ENCODE results near the gene RRP9.
"Not testable (repeated sequence)": the region's sequence is repeated elsewhere in the genome, so short reads cannot be mapped to it uniquely, and the experiment has no call there.

RRP9 gene, protein sequence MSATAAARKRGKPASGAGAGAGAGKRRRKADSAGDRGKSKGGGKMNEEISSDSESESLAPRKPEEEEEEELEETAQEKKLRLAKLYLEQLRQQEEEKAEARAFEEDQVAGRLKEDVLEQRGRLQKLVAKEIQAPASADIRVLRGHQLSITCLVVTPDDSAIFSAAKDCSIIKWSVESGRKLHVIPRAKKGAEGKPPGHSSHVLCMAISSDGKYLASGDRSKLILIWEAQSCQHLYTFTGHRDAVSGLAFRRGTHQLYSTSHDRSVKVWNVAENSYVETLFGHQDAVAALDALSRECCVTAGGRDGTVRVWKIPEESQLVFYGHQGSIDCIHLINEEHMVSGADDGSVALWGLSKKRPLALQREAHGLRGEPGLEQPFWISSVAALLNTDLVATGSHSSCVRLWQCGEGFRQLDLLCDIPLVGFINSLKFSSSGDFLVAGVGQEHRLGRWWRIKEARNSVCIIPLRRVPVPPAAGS

GRCh38 chr3:51941798-51942602 lies at the start of gene RRP9, which contains the start of gene PARP3:
TSS of gene RRP9 (minus strand) at chr3:51941904. CDS start at chr3:51941867, 37 bp downstream.
TSS of gene PARP3 (plus strand) at chr3:51942363. CDS start at chr3:51943356, 993 bp downstream.
- DNase-seq (ENCODE audit: low spot score) = peak; percentile 100

DNA sequence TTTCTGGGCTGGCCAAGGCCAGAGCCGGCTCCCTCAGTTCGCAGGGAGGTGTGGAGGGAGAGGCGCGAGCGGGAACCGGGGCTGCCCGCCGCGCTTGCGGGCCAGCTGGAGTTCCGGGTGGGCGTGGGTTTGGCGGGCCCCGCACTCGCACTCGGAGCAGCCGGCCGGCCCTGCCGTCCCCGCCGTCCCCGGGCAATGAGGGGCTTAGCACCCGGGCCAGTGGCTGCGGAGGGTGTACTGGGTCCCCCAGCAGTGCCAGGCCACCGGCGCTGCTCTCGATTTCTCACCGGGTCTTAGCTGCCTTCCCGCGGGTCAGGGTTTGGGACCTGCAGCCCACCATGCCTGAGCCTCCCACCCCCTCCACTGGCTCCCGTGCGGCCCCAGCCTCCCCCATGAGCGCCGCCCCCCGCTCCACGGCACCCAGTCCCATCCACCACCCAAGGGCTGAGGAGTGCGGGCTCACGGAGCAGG lies 48.8 kb upstream of the RRP9 start:
- DNase-seq (ENCODE audit: low spot score) = not testable (repeated sequence)

- DNase-seq (ENCODE audit: low spot score) = no peak
Measured at GRCh38 chr3:51988286-51989146, 46.8 kb upstream of the RRP9 start.

GRCh38 chr3:51987568-51987967 lies 45.9 kb upstream of the RRP9 start:
- DNase-seq (ENCODE audit: low spot score) = no peak

DNA sequence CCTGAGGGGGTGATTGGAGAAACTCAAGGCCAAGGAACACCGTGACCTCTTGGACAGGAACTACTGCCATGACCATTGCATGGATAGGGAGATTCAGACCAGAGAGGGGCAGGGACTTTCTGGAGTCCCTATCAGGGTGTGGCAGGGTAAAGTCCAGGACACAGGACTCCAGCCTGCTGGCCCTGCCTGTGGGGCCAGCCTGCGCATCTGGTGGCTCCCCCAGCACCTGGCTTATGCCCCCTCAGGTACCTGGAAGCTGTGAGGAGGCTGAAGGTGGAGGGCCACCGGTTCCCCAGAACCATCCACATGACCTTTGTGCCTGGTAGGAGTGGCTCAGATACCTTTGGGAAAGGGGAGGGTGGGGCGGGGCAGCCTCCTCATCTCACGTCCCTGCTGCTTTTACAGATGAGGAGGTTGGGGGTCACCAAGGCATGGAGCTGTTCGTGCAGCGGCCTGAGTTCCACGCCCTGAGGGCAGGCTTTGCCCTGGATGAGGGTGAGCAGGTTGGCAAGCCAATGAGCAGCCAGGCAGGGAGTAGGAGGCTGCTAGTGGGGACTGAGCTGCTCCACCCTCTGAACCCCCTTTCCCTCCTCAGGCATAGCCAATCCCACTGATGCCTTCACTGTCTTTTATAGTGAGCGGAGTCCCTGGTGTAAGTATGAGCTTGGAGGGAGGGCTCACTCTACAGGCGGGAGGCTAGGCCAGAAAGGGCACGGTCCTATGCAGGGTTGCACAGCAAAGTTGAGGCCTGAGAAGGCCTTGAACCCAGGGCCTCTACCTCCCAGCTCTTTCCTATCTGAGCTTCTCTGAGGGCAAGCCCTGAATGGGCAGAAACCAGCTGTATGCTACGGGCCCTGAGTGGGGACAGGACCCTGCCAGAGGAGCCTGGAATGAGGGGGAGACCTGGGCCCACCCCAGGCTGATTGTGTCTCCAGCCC lies 44.6 kb upstream of the RRP9 start:
- DNase-seq (ENCODE audit: low spot score) = no peak

DNA sequence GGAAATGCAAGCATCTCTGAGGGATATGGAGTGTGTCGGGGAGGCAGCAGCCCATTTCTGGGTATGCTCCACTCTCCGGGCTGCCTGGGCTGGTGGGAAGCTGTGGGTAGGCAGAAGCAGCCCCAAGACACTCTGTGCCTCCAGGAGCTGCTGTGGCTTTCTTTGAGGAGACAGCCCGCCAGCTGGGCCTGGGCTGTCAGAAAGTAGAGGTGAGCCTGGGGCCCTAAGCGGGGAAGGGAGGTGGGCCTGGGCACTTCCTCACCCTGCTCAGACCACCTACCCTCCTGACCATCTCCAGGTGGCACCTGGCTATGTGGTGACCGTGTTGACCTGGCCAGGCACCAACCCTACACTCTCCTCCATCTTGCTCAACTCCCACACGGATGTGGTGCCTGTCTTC lies 43.4 kb upstream of the RRP9 start:
- no peak for DNase-seq (ENCODE audit: low spot score)

- no peak for DNase-seq (ENCODE audit: low spot score)
Measured at GRCh38 chr3:51984269-51984647, 42.6 kb upstream of the RRP9 start.

GRCh38 chr3:51983578-51984268 lies 42.0 kb upstream of the RRP9 start:
- no peak for DNase-seq (ENCODE audit: low spot score)

DNA sequence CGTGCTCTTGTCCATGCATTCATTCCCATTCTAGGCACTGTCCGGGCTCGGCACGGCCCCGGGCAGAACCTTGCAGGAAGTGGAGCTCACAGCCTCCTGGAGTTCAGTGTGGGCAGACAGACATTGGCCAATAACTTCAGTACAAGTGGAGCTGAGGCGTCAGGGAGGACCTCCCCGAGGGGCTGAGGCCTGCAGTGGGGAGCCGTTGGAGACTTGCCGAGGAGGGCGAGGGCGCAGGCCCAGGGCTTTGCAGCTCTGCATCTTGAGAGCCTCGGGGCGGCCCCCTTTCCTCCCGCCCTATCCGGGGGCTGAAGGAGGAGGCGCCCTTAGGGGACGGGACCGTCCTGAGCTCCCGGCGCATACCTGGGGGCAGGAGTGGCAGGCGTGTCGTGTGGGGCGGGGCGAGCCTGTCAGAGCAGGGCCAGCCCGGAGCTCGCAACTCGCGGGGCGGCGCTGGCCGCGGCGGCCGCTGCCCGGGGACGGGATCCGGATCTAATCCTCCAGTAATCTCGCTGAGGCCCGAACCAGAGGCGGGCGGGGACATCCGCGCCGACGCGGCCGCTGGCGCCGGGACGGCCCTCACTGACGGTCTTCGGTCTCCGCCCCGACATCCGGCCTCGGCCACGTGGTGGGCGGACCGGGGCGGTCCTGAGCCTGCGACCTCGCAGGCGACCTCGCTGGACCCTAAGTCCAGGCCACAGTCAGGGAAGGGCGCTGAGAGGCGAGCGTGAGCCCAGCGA lies 41.3 kb upstream of the RRP9 start, which contains the start of gene ACY1:
TSS of gene ACY1 (plus strand) at position 698 of the 740 bp plus-strand sequence. CDS start 530 bp downstream, outside the sequence.
- peak; percentile 83 for DNase-seq (ENCODE audit: low spot score)

DNA sequence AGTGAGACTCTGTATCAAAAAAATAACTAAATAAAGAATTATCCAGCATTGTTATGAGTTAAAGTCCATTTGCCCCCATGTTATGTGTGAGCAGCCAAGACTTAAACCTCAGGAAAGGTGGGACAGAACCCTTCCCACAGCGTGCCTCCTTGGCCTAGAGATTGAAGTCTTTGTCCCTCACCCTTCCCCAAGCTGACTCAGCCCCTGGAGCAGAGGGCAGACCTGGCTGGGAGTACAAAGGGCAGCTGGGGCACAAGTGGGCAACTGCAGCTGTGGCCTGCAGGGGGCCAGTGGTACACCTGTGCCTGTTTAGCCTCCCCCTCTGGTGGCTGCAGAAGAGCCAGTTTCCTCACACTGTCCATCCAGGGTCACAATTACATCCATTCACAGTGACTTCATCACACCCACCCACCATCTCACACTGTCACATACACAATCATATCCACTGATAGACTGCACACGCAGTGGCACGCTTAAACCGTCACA lies 40.7 kb upstream of the RRP9 start:
- DNase-seq (ENCODE audit: low spot score) = no peak

DNA sequence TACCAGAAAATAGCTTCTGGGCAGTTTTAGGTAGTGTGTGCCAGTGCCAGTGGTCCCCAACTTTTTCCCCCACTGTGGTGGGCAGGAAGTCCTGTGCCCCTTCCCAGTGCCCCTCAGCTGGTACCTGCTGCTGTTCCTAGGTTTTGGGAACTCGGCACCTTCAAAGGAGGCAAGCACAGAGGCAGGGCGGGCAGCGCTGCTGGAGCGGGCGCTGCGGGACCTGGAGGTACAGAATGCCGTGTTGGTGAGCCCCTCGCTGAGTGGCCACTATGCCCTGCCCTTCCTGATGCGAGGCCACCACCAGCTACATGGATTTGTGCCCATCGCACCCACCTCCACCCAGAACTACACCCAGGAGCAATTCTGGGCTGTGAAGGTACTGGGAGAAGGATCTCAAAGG lies 38.5 kb upstream of the RRP9 start:
- no peak for DNase-seq (ENCODE audit: low spot score)

- no peak for DNase-seq (ENCODE audit: low spot score)
Measured at GRCh38 chr3:51978143-51978502, 36.4 kb upstream of the RRP9 start.

DNA sequence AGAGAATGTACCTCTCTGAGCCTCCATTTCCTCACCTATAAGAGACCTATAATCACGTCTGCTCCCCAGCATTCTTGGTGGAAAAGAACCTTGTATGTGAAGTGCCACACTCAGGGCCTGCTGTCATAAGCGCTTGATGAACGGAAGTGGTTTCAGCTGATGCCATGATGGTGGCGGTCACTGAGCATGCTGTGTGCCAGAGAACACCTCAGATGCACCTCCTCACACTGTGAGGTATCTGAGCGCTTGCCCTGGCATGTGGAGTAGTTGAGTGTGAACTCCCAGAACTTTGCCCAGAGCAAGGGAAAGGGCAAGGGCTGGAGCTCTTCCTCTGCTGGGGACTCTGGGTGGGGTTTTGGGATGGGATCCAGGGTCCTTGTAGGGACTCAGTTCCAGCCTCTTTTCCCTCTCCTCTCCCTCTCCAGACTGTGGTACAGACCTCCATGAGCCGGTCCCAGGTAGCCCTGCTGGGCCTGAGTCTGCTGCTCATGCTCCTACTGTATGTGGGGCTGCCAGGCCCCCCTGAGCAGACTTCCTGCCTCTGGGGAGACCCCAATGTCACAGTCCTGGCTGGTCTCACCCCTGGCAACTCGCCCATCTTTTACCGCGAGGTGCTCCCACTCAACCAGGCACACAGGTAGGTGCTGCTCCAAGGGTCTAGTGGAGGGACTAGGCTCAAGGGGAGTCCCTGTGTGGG lies 35.9 kb upstream of the RRP9 start:
- no peak for DNase-seq (ENCODE audit: low spot score)

DNA sequence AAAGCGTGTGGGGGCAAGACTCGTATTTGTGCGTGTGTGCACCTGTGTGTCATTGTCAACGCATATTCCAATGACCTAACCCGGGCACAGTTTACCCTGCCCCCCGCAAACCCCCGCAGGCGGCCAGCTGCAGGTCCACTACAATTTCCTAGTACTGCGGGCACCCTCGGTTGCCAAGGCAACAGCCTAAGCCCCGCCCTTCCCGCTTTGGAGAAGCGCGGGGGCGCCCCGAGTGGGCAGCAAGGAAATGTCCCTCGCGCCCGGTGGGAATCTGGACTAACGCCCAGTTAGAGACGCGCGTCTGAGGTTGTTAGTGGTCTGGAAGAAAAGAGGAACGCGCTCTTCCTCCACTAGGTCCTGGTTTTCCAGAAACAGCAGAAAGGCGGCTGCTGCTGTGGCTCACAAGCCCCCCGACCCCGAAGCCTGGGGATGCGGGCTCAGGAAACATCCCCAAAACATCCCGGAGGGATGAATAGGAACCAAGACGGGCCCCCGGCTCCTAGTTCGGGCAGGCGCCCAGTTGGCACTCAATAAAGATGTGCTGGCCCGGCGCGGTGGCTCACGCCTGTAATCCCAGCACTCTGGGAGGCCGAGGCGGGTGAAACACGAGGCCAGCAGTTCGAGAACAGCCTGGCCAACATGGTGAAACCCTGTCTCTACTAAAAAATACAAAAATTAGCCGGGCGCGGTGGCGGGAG lies 34.3 kb upstream of the RRP9 start:
- DNase-seq (ENCODE audit: low spot score) = peak; percentile 83

DNA sequence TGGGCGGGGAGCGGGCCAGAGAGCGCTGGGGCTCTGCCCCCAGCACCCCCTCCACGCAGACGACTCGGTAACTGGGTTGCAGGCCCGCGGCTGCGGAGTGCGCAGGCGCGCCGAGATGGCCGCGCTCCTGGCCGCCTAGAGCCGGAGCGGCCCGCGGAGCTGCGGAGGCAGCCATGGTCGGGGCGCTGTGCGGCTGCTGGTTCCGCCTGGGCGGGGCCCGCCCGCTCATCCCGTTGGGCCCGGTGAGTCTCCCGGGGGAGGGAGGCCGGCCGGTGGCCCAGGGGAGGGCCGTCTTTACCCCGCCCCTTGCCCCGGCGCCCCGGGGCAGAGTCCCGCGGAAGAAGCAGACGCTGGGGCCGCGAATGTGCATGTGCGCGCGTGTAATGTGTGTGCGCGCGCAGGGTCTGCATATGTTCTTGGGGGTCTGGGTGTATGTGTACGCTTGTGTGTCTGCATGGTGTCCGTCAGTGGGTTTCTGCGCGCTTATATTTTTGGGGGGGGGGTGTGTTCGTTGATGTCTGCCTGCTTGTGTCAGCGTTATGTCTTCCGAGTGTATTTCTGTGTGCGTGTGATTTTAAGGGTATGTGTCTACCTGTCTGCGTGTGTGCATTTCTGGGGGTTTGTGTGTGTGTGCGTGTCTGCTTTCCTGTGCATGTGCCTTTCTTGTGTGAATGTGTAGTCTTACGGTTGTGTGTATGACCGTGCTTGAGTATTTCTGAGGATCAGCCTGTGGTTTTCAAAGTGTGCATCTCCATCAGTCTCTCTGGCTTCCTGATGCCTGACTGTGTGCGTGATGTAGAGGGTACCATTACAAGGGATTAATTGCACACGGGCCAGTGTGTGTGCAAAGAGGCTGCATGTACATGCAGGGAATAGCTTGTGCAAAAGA lies 33.5 kb upstream of the RRP9 start, which contains the start of gene ABHD14A:
TSS of gene ABHD14A (plus strand) at position 102 of the 889 bp plus-strand sequence. CDS start at position 174, 72 bp downstream.
- DNase-seq (ENCODE audit: low spot score) = no peak

- no peak for DNase-seq (ENCODE audit: low spot score)
Measured at GRCh38 chr3:51974277-51974962, 32.7 kb upstream of the RRP9 start.
